H1 (cell line): Measurements from ENCODE around the gene B3GNT2.

Experiments
- POLR2A ChIP-seq, 2 experiments: IDR thresholded peaks; 1 replicate in 1 of 2; 2 replicates in 1 of 2; pipeline ENCODE4 v1.6.1; 2011; ENCODE audit warnings: low read depth in 2 of 2, low read length in 2 of 2, mild to moderate bottlenecking in 2 of 2; ENCODE audit errors: control extremely low read depth in 1 of 2
- SP2 ChIP-seq: IDR thresholded peaks from 2 replicates; pipeline ENCODE4 v1.6.1; 2012; ENCODE audit warnings: mild to moderate bottlenecking, low read length, inconsistent platforms
- TF ChIP-seq, protein P1 (sequence below): IDR thresholded peaks from 2 replicates; pipeline ENCODE4 v1.6.1; 2012; ENCODE audit warnings: inconsistent platforms

DNA sequence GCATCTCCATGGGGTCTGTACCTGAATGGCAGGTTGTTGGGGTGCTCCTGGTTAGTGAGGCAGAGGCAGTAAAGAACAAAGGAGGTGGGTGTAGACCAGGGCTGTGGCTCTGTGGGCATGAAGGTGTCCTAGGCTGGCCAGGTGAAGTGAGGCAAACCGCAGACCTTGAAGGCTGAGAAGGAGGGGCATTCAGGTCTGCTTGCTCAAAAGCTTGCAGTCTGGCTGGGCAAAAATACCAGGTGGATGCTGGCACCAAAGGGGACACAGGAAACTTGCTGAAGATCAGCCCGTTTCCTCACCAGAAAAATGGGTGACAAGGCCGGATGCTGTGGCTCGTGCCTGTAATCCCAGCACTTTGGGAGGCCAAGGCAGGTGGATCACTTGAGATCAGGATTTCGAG, 6.7 kb upstream of the B3GNT2 start:
- TF ChIP-seq SP2 (no peak), POLR2A (IDR thresholded peaks at IDR 0.05; ENCODE audit: control extremely low read depth in 1 of 2, low read depth in 2 of 2, low read length in 2 of 2) (no peak)
- TF ChIP-seq, protein P1, sequence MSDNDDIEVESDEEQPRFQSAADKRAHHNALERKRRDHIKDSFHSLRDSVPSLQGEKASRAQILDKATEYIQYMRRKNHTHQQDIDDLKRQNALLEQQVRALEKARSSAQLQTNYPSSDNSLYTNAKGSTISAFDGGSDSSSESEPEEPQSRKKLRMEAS = no peak
